MCF 10A (cell line): ENCODE results near the gene CDC5L. TPM values are rescaled to one million over a fixed set of nuclear protein-coding genes. Genes with fewer than 3 reads are reported as not detected.

ENCODE experiments used
- BruUV-seq: library from RNA; stranded (reverse); fragments of 400-500 nt; replicated peaks from 2 replicates; lab custom pipeline; 2021; lab: Mats Ljungman, UMichigan
- CTCF ChIA-PET: fragments of 300-600 bp; sonication (Branson Sonifier 250); formaldehyde crosslinking; extraction: SDS; loops from one replicate; lab custom pipeline; 2021; ENCODE audit warnings: antibody characterized with exemption, inconsistent platforms; lab: Yijun Ruan, JAX
- POLR2A ChIA-PET: fragments of 300-600, 350-650 bp; sonication (Branson Sonifier 250); formaldehyde crosslinking; extraction: SDS; loops from one replicate; lab custom pipeline; 2020; ENCODE audit warnings: antibody characterized with exemption, inconsistent platforms; lab: Yijun Ruan, JAX
- DNase-seq: peaks from one replicate; pipeline ENCODE4 v3.0.0-alpha.2; 2018; ENCODE audit not compliant: unreplicated experiment
- H3K27ac Mint-ChIP-seq: one replicate; pipeline ENCODE4 v1.8.0; 2022; ENCODE audit warnings: mild to moderate bottlenecking, low read depth, mixed read lengths; ENCODE audit not compliant: unreplicated experiment
- H3K27me3 Mint-ChIP-seq: one replicate; pipeline ENCODE4 v1.8.0; 2022; ENCODE audit warnings: mixed read lengths; ENCODE audit not compliant: insufficient read depth, unreplicated experiment
- H3K36me3 Mint-ChIP-seq: one replicate; pipeline ENCODE4 v1.8.0; 2022; ENCODE audit warnings: mild to moderate bottlenecking, moderate library complexity, mixed read lengths; ENCODE audit not compliant: insufficient read depth, unreplicated experiment
- H3K4me1 Mint-ChIP-seq: one replicate; pipeline ENCODE4 v1.8.0; 2022; ENCODE audit warnings: mixed read lengths; ENCODE audit not compliant: insufficient read depth, unreplicated experiment
- H3K4me3 Mint-ChIP-seq: one replicate; pipeline ENCODE4 v1.8.0; 2022; ENCODE audit warnings: mild to moderate bottlenecking, moderate library complexity, mixed read lengths; ENCODE audit not compliant: unreplicated experiment
- H3K9me3 Mint-ChIP-seq: one replicate; pipeline ENCODE4 v1.8.0; 2022; ENCODE audit warnings: mixed read lengths; ENCODE audit not compliant: unreplicated experiment
- intact Hi-C: fragments of 100-400 bp; cut with micrococcal nuclease; formaldehyde crosslinking; loops from 2 replicates; pipeline ENCODE4 v1.14.1; 2022
- total RNA-seq: library from RNA; stranded (reverse); gene quantifications from 2 replicates; pipeline ENCODE4 v1.2.3, GENCODE V29; 2022
- TF ChIP-seq, protein P1 (sequence below): fragments of 200-600 bp; IDR thresholded peaks from one replicate; pipeline ENCODE4 v1.8.0; 2022; ENCODE audit warnings: antibody characterized with exemption, mild to moderate bottlenecking; ENCODE audit not compliant: unreplicated experiment

The CDC5L gene
- total RNA-seq, 1 experiment from 2014 or later = 23.1 TPM

GRCh38 chr6:44453146-44453545, 65.6 kb downstream of the CDC5L start:
- Mint-ChIP-seq H3K27me3 (no peaks in the 10 kb centered on the region), H3K27ac (peak overlapping the region; percentile 59), H3K4me1 (peaks cover 20% of the 10 kb centered on the region), H3K9me3 (no peaks in the 10 kb centered on the region), H3K36me3 (peaks cover 9% of the 10 kb centered on the region), H3K4me3 (no peak overlapping the region)
- intact Hi-C loops = no loop called here
- no TSS peak for BruUV-seq
- CTCF ChIA-PET = interaction anchor here (0.6 to 5.8 kb wide), 3 partner anchors 16 to 21 kb away, joined by 3 to 41 read pairs (median 4); no protein-coding TSS in a partner anchor
- TF ChIP-seq, protein P1, sequence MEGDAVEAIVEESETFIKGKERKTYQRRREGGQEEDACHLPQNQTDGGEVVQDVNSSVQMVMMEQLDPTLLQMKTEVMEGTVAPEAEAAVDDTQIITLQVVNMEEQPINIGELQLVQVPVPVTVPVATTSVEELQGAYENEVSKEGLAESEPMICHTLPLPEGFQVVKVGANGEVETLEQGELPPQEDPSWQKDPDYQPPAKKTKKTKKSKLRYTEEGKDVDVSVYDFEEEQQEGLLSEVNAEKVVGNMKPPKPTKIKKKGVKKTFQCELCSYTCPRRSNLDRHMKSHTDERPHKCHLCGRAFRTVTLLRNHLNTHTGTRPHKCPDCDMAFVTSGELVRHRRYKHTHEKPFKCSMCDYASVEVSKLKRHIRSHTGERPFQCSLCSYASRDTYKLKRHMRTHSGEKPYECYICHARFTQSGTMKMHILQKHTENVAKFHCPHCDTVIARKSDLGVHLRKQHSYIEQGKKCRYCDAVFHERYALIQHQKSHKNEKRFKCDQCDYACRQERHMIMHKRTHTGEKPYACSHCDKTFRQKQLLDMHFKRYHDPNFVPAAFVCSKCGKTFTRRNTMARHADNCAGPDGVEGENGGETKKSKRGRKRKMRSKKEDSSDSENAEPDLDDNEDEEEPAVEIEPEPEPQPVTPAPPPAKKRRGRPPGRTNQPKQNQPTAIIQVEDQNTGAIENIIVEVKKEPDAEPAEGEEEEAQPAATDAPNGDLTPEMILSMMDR = no peak
- DNase-seq = no peak
- POLR2A ChIA-PET = interaction anchor here (0.6 to 1.0 kb wide), 4 partner anchors 10 to 65 kb away, joined by 3 to 4 read pairs (median 4); partner anchors contain the start of gene CDC5L

DNA sequence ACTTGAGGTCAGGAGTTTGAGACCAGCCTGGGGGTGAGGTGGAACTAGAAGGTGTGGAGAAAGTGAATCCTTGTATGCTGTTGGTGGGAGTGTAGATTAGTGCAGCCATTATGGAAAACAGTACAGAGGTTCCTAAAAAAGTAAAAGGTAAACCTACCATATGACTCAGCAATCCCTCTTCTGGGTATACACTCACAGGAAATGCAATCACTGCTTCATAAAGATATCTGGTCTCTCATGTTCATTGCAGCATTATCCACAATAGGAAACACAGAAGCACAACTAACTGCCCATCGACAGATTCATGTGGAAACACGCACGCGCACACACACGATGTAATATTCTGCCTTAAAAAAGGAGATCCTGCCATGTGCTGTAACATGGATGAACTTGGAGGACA, 66.7 kb downstream of the CDC5L start:
- H3K4me1 Mint-ChIP-seq = peaks cover 20% of the 10 kb centered on the region
- no peak for DNase-seq
- H3K9me3 Mint-ChIP-seq = no peaks in the 10 kb centered on the region
- no peak overlapping the region for H3K4me3 Mint-ChIP-seq
- H3K27me3 Mint-ChIP-seq = no peaks in the 10 kb centered on the region
- CTCF ChIA-PET = interaction anchor here (0.8 to 5.8 kb wide), 4 partner anchors 11 to 36 kb away, joined by 4 to 41 read pairs (median 8); no protein-coding TSS in a partner anchor
- POLR2A ChIA-PET = interaction anchor here (0.9 kb wide), 1 partner anchor 21 kb away, joined by 3 read pairs; no protein-coding TSS in a partner anchor
- no TSS peak for BruUV-seq
- peaks cover 9% of the 10 kb centered on the region for H3K36me3 Mint-ChIP-seq
- TF ChIP-seq, protein P1 = no peak
- no peak overlapping the region for H3K27ac Mint-ChIP-seq
- intact Hi-C loops = no loop called here

DNA sequence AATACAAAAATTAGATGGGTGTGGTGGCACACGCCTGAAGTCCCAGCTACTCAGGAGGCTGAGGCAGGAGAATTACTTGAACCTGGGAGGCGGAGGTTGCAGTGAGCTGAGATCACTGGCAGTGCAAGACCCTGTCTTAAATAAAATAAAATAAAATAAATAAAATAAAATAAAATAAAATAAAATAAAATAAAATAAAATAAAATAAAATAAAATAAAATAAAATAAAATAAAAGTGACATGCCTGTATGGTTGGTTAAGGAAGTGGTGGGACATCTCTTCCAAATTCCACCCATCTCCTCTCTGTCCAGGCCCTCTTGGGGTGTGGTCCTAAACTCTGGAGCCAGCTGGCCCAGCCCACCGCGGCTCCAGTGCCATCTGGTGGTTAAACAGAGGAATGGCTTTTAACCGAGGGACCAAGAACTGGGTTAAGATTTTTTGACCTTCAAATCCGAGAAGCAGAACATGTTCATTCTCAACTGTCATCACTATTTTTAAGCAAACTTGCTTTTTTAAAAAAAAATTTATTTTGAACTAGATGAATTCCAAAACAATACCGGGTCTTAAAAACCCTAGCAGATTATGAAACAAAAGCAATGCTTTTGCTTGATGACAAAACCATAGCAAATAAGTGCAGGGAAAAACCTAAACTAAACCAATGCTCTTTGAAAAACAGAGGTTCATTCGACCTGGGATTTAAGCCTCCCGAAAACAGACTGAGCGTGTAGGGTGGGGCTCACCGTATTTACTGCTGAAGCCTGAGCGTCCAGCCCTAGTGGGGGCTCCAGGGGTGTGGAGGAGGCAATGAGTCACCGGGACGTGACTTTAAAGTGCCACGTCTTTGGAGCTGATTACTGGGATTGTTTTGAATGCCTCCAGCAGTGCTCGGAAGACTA, 68.8 kb downstream of the CDC5L start:
- CTCF ChIA-PET = interaction anchor here (0.6 to 5.8 kb wide), 12 partner anchors 8 to 1465 kb away, joined by 3 to 41 read pairs (median 7); no protein-coding TSS in a partner anchor
- intact Hi-C loops = loop anchor here (1.0 to 5.0 kb wide), 2 partner anchors 25 to 189 kb away; partner anchors contain the start of gene NFKBIE

More for the DNA sequence above, 68.8 kb downstream of the CDC5L start:
- H3K36me3 Mint-ChIP-seq = peaks cover 8% of the 10 kb centered on the region
- no peak overlapping the region for H3K4me3 Mint-ChIP-seq
- POLR2A ChIA-PET = interaction anchor here (1.2 to 1.5 kb wide), 2 partner anchors 17 to 22 kb away, joined by 3 to 4 read pairs; no protein-coding TSS in a partner anchor
- H3K27me3 Mint-ChIP-seq = no peaks in the 10 kb centered on the region
- BruUV-seq = no TSS peak
- no peaks in the 10 kb centered on the region for H3K9me3 Mint-ChIP-seq
- H3K27ac Mint-ChIP-seq = no peak overlapping the region
- TF ChIP-seq, protein P1 = peak; percentile 88
- peaks cover 20% of the 10 kb centered on the region for H3K4me1 Mint-ChIP-seq
- peak; percentile 76 for DNase-seq
